Measurements from ENCODE around the gene MRFAP1. TPM values are rescaled to one million over a fixed set of nuclear protein-coding genes. Genes with fewer than 3 reads are reported as not detected.
A peak's percentile ranks its signal among the peaks of the same experiment; 100 is the strongest.

Gene MRFAP1
- total RNA-seq, 8 experiments from 2014 or later, result 185 to 378 (median 303) TPM

DNA sequence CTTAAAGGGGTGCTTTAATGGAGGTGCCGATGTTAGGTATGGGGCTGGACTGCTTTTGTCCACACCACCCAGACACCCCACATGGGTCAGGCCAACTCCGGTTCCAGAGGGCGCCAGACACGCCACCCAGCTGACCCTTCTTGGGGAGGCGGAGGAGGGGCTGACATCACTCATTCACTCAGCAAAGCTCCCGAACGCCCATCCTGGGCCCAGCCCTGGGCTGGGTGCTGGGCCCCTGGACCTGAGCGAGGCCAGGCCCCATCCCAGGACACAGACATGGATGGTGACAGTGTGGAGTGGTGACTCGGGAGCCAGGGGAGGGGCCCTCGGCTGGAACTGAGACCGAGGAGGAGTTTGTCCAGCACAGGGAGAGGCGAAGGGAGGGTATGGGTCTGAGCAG, 37.4 kb upstream of the MRFAP1 start:
- no peak overlapping the region for H3K27ac ChIP-seq
- in situ Hi-C loops (cut with MboI; ENCODE audit: low pct_unique_long_range_greater_than_20kb in 2 of 9, low sequenced_read_pairs in 9 of 9, unreplicated experiment in 9 of 9), result no loop called here
- 80 to 100% (median 96%) methylated on average over 1 to 3 of the region's 12 CpGs; no CpG with 5 or more reads in 5 of the 10 experiments for WGBS, 10 experiments
- H3K4me3 ChIP-seq, result no peak overlapping the region
- no peaks in the 10 kb centered on the region for H3K4me1 ChIP-seq (replicated peaks in 1 of 2)
- ATAC-seq (replicated peaks in 6 of 8), result no peak

DNA sequence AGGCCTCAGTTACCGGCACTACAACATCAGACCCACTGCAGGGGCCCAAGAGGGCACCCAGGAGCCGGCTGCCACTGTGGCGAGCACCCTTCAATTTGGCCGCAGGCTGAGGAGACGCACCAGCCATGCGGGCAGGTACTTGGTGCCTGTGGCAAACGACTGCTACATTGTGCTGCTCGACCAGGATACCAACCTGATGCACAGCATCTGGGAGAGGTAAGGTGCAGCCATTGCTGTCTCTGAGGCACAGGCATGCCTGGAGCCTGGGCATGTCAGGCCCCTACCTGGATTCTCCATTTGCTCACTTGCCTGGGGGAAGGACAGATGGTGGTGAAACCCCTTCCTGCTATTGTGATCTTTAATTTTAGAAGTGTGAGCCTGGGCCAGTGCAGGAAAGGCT, 35.4 kb upstream of the MRFAP1 start:
- 60 to 95% (median 90%) methylated on average over 2 to 8 of the region's 8 CpGs; no CpG with 5 or more reads in 7 of the 10 experiments for WGBS, 10 experiments
- no peak overlapping the region for H3K4me3 ChIP-seq
- in situ Hi-C loops (cut with MboI; ENCODE audit: low pct_unique_long_range_greater_than_20kb in 2 of 9, low sequenced_read_pairs in 9 of 9, unreplicated experiment in 9 of 9), result no loop called here
- H3K27ac ChIP-seq, result no peak overlapping the region
- ATAC-seq (replicated peaks in 6 of 8), result no peak
- H3K4me1 ChIP-seq (replicated peaks in 1 of 2), result no peaks in the 10 kb centered on the region

DNA sequence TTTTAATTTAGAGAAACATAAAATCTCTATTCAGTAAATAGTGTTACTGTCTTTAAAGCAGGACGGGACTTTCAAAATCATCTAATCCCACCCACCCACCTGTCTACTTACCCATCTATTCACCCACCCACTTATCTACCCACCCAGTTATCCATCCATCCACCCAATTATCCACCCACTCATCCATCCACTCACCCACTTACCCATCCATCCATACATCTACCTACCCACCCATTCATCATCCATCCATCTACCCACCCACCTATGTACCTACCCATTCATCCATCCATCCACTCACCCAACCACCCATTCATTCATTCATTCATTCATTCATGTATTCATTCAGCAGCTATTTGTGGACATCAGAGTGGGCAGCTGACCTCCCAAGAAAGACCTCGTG, 34.9 kb upstream of the MRFAP1 start:
- no peak for ATAC-seq (replicated peaks in 6 of 8)
- WGBS, 10 experiments, result 43 to 100% (median 100%) methylated on average over 1 to 2 of the region's 2 CpGs; no CpG with 5 or more reads in 5 of the 10 experiments
- no peak overlapping the region for H3K4me3 ChIP-seq
- H3K4me1 ChIP-seq (replicated peaks in 1 of 2), result no peaks in the 10 kb centered on the region
- in situ Hi-C loops (cut with MboI; ENCODE audit: low pct_unique_long_range_greater_than_20kb in 2 of 9, low sequenced_read_pairs in 9 of 9, unreplicated experiment in 9 of 9), result no loop called here
- no peak overlapping the region for H3K27ac ChIP-seq

DNA sequence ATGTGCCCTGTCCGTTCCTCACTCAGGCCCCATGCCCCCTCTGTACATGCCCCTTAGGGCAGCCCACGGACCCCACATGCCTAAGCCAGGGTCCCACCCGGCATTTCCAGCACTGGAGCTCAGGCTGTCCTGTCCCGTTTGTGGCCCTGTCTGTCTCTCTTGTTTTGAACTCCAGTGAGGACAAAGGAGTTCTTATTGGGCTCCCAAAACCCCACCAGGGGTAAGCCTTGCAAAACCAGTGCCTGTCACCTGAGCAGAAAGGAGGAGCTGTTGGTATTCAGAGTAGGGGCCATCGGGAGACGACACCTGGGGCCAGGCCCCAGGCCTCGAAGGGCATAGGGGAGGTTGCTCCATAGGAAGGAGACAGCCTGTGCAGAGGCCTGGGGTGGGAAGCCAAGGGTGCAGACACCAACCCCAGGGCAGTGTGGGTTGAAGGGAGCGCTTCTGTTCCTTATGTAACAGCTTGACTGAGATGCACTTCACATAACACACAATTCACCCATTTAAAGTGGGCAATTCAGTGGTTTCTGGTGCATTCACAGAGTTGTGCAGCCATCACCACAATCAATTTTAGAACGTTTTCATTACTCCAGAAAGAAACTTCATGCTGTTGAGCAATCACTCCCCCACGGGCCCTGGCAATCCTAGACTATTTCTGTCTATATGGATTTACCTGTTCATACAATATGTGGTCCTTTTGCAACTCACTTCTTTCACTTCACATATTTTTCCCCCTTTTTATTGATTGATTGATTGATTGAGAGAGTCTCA, 33.8 kb upstream of the MRFAP1 start:
- Histone ChIP-seq H3K27ac (no peak overlapping the region), H3K4me3 (no peak overlapping the region), H3K4me1 (replicated peaks in 1 of 2) (no peaks in the 10 kb centered on the region)
- in situ Hi-C loops (cut with MboI; ENCODE audit: low pct_unique_long_range_greater_than_20kb in 2 of 9, low sequenced_read_pairs in 9 of 9, unreplicated experiment in 9 of 9), result no loop called here
- 43 to 97% (median 82%) methylated on average over 1 to 6 of the region's 10 CpGs; no CpG with 5 or more reads in 4 of the 10 experiments for WGBS, 10 experiments
- no peak for ATAC-seq (replicated peaks in 6 of 8)

DNA sequence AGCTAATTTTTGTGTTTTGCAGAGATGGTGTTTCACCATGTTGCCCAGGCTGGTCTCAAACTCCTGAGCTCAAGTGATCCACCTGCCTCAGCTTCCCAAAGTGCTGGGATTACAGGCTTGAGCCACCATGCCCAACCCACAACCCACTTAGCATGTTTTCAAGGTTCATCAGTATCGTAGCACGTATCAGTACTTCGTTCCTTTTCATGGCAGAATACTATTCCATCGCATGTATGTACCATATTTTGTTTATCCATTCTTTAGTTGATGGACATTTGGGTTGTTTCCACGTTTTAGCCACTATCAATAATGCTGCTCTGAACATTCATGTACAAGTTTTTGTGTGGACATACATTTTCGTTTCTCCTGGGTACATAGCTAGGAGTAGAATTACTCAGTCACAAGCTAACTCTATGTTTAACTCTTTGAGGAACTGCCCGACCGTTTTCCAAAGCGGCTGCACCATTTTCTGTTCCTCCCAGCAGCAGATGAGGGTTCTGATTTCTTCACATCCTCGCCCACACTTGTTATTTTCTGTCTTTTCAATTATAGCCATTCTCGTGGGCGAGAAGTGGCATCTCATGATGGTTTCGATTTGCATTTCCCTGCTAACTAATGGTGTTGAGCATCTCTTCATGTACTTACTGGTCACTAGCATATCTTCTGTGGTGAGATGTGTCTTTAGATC, 33.0 kb upstream of the MRFAP1 start:
- in situ Hi-C loops (cut with MboI; ENCODE audit: low pct_unique_long_range_greater_than_20kb in 2 of 9, low sequenced_read_pairs in 9 of 9, unreplicated experiment in 9 of 9), result no loop called here
- 60 to 94% (median 86%) methylated on average over 1 to 13 of the region's 13 CpGs; no CpG with 5 or more reads in 1 of the 10 experiments for WGBS, 10 experiments
- H3K4me3 ChIP-seq, result no peak overlapping the region
- H3K4me1 ChIP-seq (replicated peaks in 1 of 2), result no peaks in the 10 kb centered on the region
- no peak for ATAC-seq (replicated peaks in 6 of 8)
- no peak overlapping the region for H3K27ac ChIP-seq

DNA sequence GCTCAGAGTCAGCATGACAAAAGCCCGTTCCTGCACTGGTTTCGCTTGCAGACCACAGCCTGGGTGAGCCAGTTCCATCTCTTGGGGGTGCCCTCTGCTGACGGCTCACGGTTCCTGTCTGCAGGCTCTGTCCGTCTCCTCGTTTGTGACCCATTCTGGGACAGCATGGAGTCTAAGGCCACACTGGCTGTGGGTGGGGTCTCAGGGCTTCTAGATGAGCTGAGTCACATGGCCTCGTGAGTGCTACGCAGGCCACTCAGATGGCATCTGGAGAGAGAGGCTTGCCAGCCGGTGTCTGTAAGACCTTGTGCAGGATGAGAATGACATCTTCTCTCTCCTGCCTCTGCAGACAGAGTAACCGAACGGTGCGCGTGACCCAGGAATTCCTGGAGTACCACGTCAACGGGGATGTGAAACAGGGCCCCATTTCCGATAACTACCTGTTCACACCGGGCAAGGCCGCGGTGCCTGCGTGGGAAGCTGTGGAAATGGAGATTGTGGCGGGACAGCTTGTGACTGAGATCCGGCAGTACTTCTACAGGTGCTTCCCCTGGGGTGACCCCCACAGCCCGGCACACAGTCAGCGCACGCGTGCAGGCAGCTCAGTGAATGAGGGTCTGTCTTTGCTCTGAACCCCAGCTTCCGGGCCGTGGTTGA, 31.6 kb upstream of the MRFAP1 start:
- peak in 5 of 8 experiments; percentile 75 to 95 (median 91) for ATAC-seq (replicated peaks in 6 of 8)
- in situ Hi-C loops (cut with MboI; ENCODE audit: low pct_unique_long_range_greater_than_20kb in 2 of 9, low sequenced_read_pairs in 9 of 9, unreplicated experiment in 9 of 9), result no loop called here
- no peak overlapping the region for H3K4me3 ChIP-seq
- 65 to 93% (median 84%) methylated on average over 3 to 10 of the region's 28 CpGs; no CpG with 5 or more reads in 6 of the 10 experiments for WGBS, 10 experiments
- H3K4me1 ChIP-seq (replicated peaks in 1 of 2), result no peaks in the 10 kb centered on the region
- no peak overlapping the region for H3K27ac ChIP-seq

DNA sequence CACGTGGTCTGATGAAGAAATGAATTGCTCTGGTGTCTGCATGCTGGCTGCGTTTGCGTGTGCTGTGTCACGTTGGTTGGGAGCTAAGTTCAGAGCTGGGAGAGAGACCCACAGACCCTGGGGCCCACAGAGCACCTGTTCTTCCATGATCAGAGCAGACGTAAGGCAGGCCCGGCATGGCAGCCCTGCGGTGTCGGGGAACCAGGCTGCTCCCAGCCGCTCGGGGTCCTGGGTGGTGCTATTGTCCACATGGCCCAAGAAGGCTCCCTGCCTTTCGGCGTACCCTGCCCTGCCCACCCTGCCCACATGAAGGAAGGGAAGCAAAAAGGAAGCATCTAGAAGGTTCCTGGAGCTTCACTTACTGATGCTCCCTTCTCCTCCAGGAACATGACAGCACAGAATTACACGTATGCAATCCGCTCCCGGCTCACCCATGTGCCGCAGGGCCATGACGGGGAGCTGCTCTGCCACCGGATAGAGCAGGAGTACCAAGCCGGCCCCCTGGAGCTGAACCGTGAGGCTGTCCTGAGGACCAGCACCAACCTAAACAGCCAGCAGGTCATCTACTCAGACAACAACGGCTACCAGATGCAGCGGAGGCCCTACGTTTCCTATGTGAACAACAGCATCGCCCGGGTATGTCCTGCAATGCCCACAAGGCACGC, 30.9 kb upstream of the MRFAP1 start:
- ATAC-seq (replicated peaks in 6 of 8), result no peak
- Histone ChIP-seq H3K27ac (no peak overlapping the region), H3K4me3 (no peak overlapping the region), H3K4me1 (replicated peaks in 1 of 2) (no peaks in the 10 kb centered on the region)
- in situ Hi-C loops (cut with MboI; ENCODE audit: low pct_unique_long_range_greater_than_20kb in 2 of 9, low sequenced_read_pairs in 9 of 9, unreplicated experiment in 9 of 9), result no loop called here
- WGBS, 10 experiments, result 80 to 100% (median 93%) methylated on average over 1 to 10 of the region's 26 CpGs; no CpG with 5 or more reads in 5 of the 10 experiments

DNA sequence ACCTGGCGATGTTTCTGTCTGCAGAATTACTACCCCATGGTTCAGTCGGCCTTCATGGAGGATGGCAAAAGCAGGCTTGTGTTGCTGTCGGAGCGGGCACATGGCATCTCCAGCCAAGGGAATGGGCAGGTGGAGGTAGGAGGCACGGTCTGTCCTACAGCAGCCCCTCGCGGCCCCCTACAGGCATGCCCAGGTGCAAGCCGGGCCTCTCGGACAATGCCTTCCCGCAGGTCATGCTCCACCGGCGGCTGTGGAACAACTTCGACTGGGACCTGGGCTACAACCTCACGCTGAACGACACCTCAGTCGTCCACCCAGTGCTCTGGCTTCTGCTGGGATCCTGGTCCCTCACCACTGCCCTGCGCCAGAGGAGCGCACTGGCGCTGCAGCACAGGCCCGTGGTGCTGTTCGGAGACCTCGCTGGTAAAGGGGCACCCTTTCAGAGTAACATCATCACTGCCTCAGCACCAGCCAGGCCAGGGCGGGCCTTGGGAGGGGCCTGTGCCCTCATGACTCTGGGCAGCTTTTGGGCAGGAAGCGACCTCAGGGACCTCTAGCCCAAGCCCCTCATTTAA, 29.5 kb upstream of the MRFAP1 start:
- Histone ChIP-seq H3K4me3 (no peak overlapping the region), H3K4me1 (replicated peaks in 1 of 2) (no peaks in the 10 kb centered on the region), H3K27ac (no peak overlapping the region)
- no peak for ATAC-seq (replicated peaks in 6 of 8)
- in situ Hi-C loops (cut with MboI; ENCODE audit: low pct_unique_long_range_greater_than_20kb in 2 of 9, low sequenced_read_pairs in 9 of 9, unreplicated experiment in 9 of 9), result no loop called here
- 60 to 100% (median 100%) methylated on average over 1 to 3 of the region's 24 CpGs; no CpG with 5 or more reads in 6 of the 10 experiments for WGBS, 10 experiments

DNA sequence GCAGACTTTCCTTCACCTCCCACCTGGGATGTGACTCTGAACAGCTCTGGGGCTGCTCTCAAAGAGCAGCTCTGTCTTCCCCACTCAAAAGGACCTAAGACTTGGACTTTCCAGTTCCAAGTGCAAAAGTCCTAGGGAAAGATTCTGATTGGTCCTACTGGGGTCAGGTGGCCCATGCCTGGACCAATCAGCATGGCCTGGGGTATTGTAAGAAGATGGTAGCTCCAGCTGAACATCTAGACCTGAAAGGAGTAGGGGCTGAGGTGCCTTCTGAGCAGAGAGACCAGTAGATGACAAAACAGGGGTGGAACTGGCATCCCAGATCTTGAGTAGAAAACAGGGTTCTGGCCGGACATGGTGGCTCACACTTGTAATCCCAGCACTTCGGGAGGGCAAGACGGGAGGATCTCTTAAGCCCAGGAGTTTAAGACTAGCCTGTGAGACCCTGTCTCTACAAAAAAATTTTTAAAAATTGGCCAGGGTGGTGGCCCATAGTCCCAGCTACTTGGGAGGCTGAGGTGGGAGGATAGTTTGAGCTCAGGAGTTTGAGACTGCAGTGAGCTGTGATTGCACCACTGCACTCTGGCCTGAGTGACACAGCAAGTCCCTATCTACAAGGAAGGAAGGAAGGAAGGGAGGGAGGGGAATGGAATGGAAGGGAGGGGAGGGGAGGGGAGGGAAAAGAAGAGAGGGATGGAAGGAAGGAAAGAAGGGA, 27.4 kb upstream of the MRFAP1 start:
- in situ Hi-C loops (cut with MboI; ENCODE audit: low pct_unique_long_range_greater_than_20kb in 2 of 9, low sequenced_read_pairs in 9 of 9, unreplicated experiment in 9 of 9), result no loop called here
- WGBS, 10 experiments, result 79 to 100% (median 85%) methylated on average over 1 to 3 of the region's 3 CpGs; no CpG with 5 or more reads in 4 of the 10 experiments

DNA sequence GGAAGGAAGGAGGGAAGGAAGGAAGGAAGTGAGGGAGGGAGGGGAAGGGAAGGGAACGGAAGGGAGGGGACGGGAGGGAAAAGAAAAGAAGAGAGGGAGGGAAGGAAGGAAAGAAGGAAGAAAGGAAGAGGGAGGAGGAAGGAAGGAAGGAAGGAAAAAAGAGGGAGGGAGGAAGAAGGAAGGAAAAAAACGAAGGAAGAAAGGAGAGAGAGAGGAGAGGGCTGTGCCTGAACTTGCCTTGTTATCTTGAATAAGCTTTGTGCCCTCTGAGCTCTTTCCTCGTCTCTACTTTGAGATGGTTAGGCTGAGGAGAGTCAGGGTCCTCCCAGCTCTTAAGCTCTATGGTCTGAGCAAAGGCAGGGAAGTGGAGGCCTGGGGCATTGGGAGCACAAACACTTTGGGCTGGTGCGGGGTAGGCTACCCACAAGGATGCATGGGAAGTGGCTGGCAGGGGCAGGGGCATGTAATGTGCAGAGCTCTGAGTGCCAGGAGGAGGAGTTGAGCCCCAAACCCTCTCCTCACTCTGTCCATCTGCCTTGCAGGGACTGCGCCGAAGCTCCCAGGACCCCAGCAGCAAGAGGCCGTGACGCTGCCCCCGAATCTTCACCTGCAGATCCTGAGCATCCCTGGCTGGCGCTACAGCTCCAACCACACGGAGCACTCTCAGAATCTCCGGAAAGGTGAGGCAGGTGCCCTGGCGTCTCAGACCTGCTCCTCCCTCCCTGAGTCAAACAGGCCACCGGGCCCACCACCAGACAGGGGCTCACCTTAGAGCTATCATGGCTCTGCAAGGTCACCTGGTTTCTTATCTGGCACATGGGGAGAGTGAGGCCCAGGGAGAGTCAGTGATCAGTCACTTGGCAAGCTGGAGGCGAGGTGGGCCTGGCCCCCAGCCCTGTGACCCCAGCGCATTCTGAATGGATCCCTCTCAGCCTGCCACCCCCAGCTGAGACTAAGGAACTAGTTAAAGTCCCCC, 26.5 kb upstream of the MRFAP1 start:
- no peak for ATAC-seq (replicated peaks in 6 of 8)
- Histone ChIP-seq H3K4me3 (no peak overlapping the region), H3K27ac (no peak overlapping the region), H3K4me1 (replicated peaks in 1 of 2) (no peaks in the 10 kb centered on the region)
- WGBS, 10 experiments, result 43 to 93% (median 62%) methylated on average over 1 to 7 of the region's 17 CpGs; no CpG with 5 or more reads in 4 of the 10 experiments
- in situ Hi-C loops (cut with MboI; ENCODE audit: low pct_unique_long_range_greater_than_20kb in 2 of 9, low sequenced_read_pairs in 9 of 9, unreplicated experiment in 9 of 9), result no loop called here

More for the DNA sequence above, 27.4 kb upstream of the MRFAP1 start:
- Histone ChIP-seq H3K27ac (no peak overlapping the region), H3K4me1 (replicated peaks in 1 of 2) (no peaks in the 10 kb centered on the region), H3K4me3 (no peak overlapping the region)
- no peak for ATAC-seq (replicated peaks in 6 of 8)

DNA sequence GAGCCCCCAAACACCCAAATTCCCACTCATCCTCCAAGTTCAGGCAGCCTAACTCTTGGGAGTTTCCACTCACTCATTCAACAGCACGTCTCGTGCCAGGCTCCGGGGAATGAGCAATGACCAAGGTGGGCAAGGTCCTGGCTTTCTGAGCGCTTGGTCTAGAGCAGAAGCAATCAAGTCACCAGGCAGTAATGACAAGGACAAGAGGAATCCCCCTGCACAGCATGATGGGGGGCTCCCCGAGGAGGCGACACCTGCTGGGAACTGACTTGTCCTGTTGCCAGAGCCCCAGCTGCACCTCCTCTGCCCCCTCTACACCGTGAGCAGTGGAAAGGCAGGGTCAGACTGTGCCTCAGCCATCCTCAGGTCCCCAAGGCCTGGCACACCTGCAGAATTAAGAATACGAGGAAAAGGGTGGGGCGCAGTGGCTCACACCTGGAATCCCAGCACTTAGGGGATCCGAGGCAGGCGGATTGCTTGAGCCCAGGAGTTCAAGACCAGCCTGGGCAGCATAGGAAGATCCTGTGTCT, 25.7 kb upstream of the MRFAP1 start:
- no peak overlapping the region for H3K27ac ChIP-seq
- 90 to 100% (median 97%) methylated on average over 1 to 3 of the region's 11 CpGs; no CpG with 5 or more reads in 6 of the 10 experiments for WGBS, 10 experiments
- no peak for ATAC-seq (replicated peaks in 6 of 8)
- H3K4me1 ChIP-seq (replicated peaks in 1 of 2), result no peaks in the 10 kb centered on the region
- no peak overlapping the region for H3K4me3 ChIP-seq
- in situ Hi-C loops (cut with MboI; ENCODE audit: low pct_unique_long_range_greater_than_20kb in 2 of 9, low sequenced_read_pairs in 9 of 9, unreplicated experiment in 9 of 9), result no loop called here
